PC-9 (cell line): ENCODE results near the gene LIMA1.

ENCODE experiments used
- EZH2 ChIP-seq: fragments of 200-600 bp; sonication (generic); IDR thresholded peaks from 2 replicates; pipeline ENCODE4 v1.8.0; 2017; ENCODE audit warnings: antibody characterized with exemption, low read depth
- TF ChIP-seq, protein P1 (sequence below): fragments of 200-600 bp; sonication (generic); conservative IDR thresholded peaks from 2 replicates; pipeline ENCODE4 v1.6.1; 2017; ENCODE audit warnings: mixed run types, antibody characterized with exemption, mild to moderate bottlenecking, moderate library complexity

DNA sequence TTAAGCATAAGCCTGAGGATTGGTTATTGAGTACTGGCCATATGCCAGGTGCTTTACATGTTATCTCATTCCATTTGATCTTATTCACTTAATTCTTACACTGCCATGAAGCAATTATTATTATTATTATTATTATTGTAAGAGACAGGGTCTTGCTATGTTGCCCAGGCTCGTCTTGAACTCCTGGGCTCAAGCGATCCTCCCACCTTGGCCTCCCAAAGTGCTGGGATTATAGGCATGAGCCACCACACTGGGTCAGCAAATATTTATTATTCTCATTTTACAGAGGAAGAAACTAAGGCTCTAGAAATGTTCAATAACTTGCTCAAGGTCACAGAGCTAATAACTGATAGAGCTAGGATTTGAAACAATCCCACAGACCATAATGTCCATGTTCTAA, 14.8 kb downstream of the LIMA1 start:
- TF ChIP-seq, protein P1, sequence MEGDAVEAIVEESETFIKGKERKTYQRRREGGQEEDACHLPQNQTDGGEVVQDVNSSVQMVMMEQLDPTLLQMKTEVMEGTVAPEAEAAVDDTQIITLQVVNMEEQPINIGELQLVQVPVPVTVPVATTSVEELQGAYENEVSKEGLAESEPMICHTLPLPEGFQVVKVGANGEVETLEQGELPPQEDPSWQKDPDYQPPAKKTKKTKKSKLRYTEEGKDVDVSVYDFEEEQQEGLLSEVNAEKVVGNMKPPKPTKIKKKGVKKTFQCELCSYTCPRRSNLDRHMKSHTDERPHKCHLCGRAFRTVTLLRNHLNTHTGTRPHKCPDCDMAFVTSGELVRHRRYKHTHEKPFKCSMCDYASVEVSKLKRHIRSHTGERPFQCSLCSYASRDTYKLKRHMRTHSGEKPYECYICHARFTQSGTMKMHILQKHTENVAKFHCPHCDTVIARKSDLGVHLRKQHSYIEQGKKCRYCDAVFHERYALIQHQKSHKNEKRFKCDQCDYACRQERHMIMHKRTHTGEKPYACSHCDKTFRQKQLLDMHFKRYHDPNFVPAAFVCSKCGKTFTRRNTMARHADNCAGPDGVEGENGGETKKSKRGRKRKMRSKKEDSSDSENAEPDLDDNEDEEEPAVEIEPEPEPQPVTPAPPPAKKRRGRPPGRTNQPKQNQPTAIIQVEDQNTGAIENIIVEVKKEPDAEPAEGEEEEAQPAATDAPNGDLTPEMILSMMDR: no peak
- TF ChIP-seq EZH2: no peak
